GM10266 (cell line): ENCODE data around the gene GOLIM4.

Source experiments
- DNase-seq: peaks from one replicate; pipeline ENCODE4 v3.0.0; 2012; ENCODE audit errors: extremely low spot score
- TF ChIP-seq, protein P1 (sequence below): IDR thresholded peaks from 2 replicates; pipeline ENCODE4 v1.5.1; 2012; ENCODE audit warnings: mild to moderate bottlenecking, low read depth; ENCODE audit not compliant: control insufficient read depth, insufficient read depth; ENCODE audit errors: missing control alignments

Gene GOLIM4

DNA sequence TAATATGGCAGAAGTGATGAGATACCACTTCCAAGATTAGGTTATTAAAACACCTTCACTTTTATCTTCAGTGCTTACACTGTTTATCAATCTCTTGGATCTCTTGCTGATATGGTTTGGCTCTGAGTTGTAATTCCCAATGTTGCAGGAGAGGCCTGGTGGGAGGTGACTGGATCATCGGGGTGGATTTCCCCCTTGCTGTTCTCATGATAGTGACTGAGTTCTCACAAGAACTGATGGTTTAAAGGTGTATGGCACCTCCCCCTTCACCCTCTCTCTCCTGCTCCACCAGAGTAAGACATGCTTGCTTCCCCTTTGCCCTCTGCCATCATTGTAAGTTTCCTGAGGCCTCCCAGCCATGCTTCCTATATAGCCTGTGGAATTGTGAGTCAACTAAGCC is 11.8 kb downstream of the GOLIM4 start:
- DNase-seq = no peak

DNA sequence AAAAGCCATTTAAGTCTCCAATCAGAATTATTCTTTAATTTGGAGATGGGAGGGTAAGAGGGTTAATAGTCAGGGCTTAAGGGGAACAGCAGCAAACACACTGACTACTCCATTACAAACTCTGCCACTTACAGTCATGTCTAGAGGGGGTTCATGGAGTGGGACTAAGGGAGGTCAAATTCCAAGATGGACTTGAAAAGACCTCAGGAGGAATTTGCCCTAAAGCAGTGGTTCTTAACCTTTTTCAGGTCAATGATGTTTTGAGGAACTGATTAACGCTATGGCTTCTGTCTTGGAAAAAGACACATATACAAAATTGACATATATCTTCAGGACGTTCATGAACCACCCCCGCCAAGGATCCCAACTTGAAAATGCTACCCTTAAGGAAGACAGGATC is 13.9 kb downstream of the GOLIM4 start:
- TF ChIP-seq, protein P1, sequence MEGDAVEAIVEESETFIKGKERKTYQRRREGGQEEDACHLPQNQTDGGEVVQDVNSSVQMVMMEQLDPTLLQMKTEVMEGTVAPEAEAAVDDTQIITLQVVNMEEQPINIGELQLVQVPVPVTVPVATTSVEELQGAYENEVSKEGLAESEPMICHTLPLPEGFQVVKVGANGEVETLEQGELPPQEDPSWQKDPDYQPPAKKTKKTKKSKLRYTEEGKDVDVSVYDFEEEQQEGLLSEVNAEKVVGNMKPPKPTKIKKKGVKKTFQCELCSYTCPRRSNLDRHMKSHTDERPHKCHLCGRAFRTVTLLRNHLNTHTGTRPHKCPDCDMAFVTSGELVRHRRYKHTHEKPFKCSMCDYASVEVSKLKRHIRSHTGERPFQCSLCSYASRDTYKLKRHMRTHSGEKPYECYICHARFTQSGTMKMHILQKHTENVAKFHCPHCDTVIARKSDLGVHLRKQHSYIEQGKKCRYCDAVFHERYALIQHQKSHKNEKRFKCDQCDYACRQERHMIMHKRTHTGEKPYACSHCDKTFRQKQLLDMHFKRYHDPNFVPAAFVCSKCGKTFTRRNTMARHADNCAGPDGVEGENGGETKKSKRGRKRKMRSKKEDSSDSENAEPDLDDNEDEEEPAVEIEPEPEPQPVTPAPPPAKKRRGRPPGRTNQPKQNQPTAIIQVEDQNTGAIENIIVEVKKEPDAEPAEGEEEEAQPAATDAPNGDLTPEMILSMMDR = no peak
- DNase-seq = no peak

More for the DNA sequence above, 11.8 kb downstream of the GOLIM4 start:
- TF ChIP-seq, protein P1 = no peak

DNA sequence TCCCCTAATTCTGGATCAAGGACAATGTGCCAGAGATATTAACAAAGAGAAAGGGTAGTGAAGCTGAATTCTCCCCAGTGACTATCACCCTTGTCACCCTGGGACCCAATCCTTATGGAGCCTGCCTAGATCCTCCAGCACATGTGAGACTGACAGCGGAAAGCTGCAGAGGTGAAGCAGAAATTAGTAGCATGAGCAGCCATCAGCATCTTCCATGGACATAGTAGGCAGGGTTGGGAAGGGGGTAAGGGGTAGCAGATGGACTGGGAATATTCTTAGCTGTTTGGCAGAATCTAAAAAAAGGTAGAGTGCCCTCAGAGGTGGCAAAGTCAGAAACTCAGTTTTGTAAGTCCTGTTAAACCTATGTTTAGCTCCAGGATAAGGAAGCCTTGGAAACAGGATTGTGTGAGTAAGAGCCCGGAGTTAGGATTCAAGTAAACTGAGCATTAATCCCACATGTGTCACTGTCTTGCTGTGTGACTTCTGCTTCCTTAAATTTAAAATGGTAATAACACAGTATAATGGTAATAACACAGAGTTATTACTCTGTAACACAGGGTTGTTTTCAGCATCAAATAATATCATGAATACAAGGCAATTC is 14.5 kb downstream of the GOLIM4 start:
- TF ChIP-seq, protein P1 = no peak
- no peak for DNase-seq

DNA sequence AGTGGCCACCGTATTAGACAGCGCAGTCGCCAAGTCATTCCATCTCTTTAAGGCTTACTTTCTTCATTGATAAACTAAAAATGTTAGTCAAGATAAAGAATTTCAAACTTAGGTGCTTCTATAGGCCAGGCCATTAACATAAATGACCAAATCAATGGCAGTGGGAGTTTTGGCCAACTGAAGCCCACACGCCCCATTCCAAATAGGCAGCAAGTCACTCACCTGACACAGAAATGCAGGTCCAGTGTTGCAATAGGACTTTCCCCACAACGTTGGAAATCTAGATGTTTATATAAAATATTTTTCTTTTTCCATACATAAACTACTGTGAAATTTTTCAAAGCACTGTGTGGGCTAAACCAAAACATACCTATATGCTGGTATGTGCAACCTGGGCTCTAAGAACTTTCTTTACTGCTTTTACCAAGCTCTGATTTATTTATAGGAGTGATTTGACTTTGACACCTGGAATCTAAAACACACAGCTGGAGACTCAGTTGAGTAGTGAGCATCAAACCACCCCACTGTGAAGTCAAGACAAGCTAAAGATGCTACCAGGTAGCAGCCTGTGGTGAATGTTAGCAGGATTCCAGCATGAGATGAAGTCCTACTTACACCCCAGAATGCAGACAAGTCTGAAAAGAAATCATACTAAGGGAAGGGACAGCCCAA is 15.1 kb downstream of the GOLIM4 start:
- DNase-seq = no peak
- TF ChIP-seq, protein P1 = no peak

DNA sequence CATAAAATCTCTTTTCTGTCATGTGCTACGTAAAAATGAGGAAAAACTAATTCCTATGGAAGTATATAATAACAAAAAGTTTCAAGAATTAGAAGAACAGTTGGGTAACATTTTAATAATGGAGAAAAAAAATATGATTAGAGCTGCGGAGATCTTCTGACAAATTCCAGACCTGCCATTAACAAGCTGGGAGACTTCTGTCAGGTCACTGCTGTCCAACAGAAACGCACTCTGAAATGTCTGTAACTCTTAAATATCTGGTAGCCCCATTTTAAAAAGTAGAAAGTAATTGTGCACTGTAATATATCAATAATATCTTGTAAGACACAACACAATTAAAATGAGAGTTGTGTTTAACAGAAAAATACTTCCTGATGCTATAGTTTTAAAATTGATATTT is 15.7 kb downstream of the GOLIM4 start:
- DNase-seq = no peak
- TF ChIP-seq, protein P1 = no peak

DNA sequence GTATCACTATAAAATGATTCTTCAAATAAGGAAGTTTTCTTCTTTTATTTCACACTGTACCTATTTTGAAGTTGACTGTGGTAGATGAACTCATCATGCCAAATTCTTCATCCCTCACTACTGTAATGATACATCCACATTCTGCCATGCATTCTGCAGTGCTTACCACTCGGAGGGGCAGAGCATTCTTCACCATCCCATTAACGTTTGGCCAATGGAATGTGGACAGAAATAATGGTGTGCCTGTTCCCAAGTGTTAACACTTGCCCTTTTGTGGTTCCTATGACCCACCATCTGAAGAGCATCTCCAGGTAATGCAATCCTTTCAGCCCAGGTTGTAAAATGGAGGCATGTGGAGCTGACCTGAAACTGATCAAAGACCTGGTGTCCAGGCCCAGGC is 18.6 kb downstream of the GOLIM4 start:
- DNase-seq = no peak
- TF ChIP-seq, protein P1 = no peak
